Posterior vena cava (tissue), 2 donors: ENCODE results near the gene AGBL1. TPM values are rescaled to one million over a fixed set of nuclear protein-coding genes. Genes with fewer than 3 reads are reported as not detected.
"Not testable (repeated sequence)": the region's sequence is repeated elsewhere in the genome, so short reads cannot be mapped to it uniquely, and the experiment has no call there.

ENCODE experiments used
- DNase-seq: peaks from one replicate; pipeline ENCODE4 v3.0.0-alpha.2; 2020; ENCODE audit warnings: low spot score
- intact Hi-C, 2 donors: fragments of 100-400 bp; cut with DNase I; formaldehyde crosslinking; loops; one replicate each; pipeline versions ENCODE4 v1.14.1 to v1.14.2; 2022 to 2023
- total RNA-seq, 2 donors: library from RNA; stranded (reverse); fragmentation: NEBNext Ultra II Directional; extraction: Animal tissue kit (Norgen Biotek cat#: 25700); gene quantifications; one replicate each; pipeline ENCODE4 v1.2.1, GENCODE V29; 2021
- donor health status: DM: yes; HTN: yes; CAD: no.
- donor health status: DM: yes; HTN: yes; CAD: no.

Gene AGBL1
- total RNA-seq, 2 donors from 2014 or later = not detected

DNA sequence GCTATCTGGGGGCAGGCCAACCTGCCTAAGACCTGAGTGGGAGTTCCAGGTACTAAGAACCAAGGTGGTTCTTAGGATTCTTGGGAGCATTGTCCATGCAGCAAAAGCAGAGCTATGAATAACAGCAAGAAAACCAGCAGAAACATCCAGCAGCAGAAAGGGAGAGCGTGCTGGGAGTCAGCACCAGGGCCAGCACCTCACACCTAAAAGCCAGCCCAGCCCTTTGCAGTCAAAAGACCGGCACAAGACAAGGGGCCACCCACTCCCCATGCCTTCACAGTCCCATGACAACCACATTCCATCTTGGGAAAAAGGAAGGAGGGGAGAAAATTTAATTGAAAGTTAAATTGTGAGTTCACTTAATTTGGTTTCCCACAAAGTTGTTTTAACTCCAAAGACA lies 364.9 kb downstream of the AGBL1 start:
- intact Hi-C loops = no loop called here

DNA sequence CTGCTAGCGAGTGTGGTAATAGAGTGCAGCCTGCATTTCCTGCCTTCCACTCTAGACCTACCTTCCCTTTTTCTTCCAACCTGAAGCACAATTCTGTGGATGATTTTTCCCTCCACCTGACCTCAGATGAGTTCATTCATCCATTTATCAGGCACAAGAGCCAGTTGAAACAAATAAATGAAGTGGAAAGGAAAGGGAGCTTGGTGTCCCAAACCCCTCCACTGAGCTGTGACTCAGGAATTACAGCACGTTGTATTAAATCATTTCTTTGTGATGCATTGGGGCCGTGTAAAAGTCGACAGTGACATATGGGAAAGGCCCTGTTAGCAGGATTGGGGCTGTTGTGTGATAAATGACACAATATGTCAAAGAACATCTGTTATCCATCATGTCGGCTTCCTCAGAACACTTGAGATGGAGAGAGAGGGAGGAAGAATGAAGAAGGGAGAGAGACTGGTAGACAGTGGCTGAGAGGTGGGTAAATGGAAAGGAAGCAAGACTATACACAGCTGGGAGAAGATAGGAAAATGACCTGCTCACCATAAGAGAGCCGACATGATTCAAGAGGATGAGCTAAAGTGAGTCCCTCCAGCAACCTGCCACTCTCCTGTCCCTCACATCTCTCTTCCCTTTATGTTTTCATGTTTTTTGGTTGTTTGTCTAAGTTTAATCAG lies 366.0 kb downstream of the AGBL1 start:
- DNase-seq = no peak
- intact Hi-C loops = no loop called here

More for the DNA sequence above, 364.9 kb downstream of the AGBL1 start:
- no peak for DNase-seq

DNA sequence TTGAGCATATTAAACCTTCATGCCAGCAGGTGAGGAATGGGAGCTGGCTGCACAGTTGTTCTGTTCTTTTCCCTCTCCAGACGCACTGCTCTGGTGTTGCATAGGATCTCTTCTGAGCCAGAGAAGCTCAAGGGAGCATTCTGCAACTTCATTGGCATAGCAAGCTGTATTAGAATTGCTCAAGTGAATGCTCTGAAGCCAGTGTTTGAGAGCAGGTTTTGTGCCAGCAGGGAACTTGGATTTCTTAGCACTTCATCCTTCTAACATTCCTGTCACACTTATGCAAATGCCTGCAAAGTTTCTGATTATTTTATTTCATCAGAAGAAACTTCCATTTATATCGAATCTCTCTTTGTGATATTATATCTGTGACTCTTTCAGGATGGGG lies 366.6 kb downstream of the AGBL1 start:
- intact Hi-C loops = no loop called here
- no peak for DNase-seq

DNA sequence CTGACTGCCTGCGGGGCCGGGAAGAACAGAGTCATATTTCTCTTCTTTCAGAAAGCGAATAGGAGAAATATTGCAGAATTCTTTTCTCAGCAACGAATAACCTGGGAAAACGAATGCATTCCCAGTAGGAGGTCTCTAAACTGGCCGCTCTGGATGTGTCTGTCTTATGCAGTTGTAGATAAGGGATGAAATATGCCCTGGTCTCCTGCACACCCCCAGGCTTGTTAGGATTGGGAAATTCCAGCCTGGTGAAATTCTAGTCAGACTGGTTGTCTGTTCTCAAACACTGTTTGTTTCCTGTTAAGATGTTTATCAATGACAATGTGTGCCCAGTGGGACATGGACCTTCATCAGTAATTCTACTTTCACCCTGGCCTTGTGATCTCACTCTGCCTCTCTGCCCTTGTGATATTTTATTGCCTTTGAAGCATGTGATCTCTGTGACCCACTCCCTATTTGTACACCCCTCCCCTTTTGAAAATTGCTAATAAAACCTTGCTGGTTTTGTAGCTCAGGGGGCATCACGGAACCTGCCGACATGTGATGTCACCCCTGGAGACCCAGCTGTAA lies 385.9 kb downstream of the AGBL1 start:
- not testable (repeated sequence) for DNase-seq
- intact Hi-C loops = loop anchor here in 1 of 2 donors (1.0 kb wide), 1 partner anchor 15 kb away; no protein-coding TSS in a partner anchor

DNA sequence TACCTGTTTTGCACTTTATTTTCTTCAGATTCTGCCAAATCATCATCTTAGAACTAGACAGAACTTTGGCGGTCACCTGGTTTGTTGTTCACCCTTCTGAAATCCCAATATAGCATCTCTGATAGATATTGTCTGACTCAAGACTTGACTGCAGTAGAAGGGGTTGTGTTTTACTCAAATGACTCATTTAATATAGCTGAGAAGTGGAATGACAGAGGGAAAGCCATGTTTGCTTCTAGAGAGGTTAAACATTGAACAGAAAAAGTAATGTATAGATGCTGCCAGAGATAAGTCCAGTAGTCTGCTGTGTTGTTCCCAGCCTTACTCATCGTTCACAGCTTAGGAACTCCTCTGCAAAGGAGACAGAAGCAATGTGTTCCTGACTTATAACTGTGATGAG lies 402.0 kb downstream of the AGBL1 start:
- intact Hi-C loops = no loop called here
- DNase-seq = no peak

DNA sequence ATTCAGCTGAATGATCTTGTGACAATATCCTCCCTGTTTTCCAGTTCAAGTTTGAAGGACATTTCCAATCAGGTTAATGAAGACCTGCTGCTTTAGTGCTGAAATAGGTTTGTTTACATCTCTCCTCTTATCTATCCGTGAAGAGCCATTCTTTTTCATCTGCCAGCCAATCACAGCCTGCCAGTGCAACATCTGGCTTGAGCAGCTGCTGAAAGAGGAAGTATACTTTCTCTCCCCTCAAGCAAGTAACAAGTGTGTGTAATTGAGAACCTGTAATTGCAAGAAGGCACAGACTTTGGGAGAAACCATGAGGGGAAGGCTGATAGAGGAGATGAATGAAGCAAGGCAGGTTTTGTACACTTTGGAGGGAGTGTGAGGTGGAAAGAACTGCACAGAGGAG lies 404.3 kb downstream of the AGBL1 start:
- intact Hi-C loops = no loop called here
- DNase-seq = no peak

DNA sequence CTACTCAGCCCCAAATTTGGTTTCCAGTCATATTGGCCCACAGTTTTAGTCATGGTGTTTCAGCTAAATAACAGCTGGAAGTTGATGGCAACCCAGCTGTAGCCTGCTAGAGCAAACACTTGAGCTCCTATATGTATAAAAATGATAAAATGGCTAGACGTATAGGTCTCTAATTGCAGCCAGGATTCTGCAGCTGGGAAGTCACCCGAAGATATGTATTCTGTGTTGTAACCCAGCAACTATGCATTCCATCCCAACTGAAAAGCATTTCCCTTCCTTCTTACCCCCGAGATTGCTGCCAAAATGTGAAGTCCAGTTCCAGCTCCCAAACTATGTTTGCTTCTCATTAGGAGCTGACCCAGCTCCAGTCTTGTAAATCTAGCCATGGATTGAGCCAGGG lies 408.4 kb downstream of the AGBL1 start:
- DNase-seq = no peak
- intact Hi-C loops = no loop called here

DNA sequence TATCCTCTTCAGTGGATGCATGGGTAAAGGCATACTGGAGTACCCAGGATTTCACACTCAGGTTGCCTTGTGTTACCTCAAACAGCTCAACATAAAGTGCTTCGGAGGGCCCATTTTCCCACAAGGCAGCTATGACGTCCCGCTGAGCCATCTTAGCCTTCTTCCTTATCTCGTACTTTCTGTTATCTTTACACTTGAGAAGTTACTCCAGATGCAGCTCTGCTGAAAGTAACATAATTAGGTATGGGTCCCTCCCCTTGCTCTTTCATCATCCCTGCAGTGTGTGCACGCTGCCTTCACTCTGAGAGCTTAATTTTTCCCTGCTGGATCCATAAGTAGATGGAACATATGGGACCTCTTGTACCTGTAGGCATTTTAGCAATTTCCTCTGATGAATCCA lies 410.3 kb downstream of the AGBL1 start:
- intact Hi-C loops = no loop called here
- no peak for DNase-seq

DNA sequence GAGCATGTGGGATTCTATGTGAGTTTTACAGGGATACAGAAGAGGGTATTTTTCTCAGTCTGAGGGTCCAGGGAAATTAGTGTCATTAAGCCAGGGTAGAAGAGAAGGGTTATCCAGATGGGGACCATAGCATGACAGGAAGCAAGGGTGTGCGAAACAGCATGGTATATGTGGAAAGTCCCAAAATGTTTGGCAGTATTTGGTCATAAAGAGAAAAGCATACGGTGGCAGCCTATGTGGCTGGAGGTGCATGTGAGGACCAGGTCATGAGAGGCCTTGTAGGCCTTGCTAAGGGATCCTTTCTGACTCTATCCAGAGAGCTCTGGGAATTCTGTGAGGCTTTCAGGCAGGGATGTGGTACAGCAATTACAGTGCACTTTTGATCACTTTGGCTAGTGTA lies 411.4 kb downstream of the AGBL1 start:
- intact Hi-C loops = no loop called here
- no peak for DNase-seq

DNA sequence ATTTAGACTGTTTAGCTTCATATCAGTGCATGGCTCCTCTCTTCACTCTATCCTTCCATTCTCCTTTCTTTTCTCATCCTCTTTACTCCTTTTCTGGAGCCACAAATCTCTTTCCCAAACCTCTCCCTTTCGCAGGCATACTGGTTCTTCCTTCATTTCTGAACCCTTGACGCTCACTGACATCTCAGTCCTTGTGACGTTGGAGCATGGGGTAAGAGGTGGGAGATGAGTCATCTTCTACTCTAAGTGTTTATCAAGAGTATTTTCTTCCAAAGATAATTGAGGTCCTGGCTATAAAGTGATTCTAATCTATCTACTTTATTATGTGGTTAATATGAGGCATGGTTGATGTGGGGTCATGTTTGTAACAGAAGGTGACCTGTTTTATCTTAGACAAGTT lies 414.2 kb downstream of the AGBL1 start:
- intact Hi-C loops = no loop called here
- DNase-seq = no peak

DNA sequence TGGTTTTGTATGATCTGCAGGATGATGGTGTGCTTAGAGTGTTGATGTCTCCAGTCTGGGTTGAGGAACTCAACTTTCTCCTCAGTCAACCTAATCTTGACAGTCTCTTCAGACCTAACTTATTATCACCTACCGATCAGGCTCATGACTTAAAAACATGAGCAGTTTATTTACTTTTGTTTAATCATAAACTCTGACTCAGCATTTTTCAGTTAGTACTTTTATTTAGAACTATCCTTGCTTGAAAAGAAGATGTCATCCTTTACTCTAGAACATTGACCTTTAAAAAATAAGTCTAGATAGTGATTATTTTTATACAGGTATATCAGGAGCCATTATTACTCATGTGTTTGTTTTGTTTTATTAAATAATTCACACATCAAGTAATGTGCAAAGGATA lies 414.8 kb downstream of the AGBL1 start:
- intact Hi-C loops = no loop called here
- DNase-seq = no peak

DNA sequence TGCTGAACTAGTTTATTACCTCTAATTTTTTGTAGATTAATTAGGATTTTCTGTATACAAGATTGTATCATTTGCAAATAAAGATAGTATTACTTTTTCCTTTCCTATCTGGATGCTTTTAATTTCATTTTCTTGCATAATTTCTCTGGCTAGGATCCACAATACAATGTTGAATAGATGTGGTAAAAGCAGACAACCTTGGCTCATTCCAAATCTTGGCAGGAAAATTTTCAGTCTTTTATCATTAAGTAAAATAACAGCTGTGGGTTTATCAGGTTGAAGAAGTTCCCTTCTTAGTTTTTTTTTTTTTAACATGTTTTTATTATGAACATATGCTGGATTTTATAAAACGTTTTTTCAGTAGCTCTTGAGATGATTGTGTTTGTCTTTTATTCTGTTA lies 422.6 kb downstream of the AGBL1 start:
- no peak for DNase-seq
- intact Hi-C loops = no loop called here

DNA sequence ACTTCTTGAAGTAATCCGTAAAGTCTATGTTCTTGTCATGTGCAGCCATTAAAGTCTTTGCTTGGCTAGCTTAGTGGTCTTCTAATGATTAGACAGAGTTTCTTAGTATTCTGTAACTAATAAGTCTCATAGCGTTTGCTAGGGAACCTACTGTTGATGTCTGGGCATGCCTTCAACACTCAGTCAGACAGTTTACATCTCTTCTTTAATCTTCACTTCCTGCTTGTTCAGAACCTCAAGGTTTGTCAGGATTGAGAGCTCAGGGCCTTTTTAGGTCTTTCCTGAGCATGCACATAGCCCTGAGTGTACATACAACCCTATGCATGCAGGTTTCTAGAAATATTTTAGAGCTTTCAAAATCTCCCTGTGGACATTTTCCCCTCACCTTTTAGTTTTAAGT lies 426.3 kb downstream of the AGBL1 start:
- DNase-seq = no peak
- intact Hi-C loops = no loop called here

DNA sequence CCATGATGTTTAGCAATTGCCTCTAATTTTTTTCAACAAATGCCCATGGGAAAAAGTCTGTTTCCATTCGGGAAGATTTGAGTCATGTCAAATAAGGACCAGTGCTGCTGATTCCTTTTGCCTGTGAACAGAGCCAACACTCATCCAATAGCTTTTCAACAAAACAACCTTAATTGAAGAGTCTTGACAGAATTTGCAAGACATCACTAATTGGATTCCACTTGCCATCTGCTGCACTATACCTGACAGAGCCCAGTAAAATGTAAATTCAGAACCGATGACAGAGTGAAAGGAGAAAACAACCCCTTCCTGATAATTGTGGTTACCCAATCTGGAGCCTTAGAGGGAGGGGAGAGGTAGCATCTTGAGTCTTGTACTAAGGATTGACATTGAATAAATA lies 426.7 kb downstream of the AGBL1 start:
- DNase-seq = no peak
- intact Hi-C loops = no loop called here

DNA sequence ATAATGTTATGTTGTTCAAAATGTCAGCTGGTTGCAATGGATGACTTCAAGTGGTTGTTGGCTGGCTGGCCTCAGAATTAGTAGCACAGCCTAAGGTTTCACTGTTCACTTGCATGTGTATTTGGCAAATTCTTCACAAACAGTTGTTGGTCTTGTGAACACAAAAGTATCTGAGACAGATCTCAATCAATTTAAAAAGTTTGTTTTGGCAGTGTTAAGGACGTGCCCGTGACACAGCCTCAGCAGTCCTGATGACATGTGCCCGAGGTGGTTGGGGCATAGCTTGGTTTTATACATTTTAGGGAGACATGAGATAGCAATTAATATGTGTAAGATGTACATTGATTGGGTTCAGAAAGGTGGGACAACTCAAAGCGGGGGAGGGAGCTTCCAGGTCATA lies 436.0 kb downstream of the AGBL1 start:
- intact Hi-C loops = no loop called here

DNA sequence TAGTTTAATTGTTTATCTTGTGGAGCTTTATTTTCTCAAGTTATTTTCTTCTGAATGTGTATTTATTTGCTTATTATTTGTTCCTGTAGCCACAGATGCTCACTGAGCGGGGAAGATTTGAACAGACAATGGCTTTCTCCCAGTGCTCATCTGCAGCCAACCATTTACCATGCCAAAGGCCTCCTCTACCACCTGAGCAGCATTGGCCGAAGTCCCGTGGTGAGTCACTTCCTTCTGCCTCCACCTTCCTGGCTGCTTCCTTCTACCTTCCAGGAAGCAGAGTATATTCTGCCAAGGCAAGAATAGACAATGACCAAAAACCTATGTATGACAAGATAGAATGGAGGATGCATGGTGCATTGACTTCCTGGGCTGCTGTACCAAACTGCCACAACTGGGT lies 443.1 kb downstream of the AGBL1 start:
- intact Hi-C loops = no loop called here
- no peak for DNase-seq

More for the DNA sequence above, 436.0 kb downstream of the AGBL1 start:
- no peak for DNase-seq

DNA sequence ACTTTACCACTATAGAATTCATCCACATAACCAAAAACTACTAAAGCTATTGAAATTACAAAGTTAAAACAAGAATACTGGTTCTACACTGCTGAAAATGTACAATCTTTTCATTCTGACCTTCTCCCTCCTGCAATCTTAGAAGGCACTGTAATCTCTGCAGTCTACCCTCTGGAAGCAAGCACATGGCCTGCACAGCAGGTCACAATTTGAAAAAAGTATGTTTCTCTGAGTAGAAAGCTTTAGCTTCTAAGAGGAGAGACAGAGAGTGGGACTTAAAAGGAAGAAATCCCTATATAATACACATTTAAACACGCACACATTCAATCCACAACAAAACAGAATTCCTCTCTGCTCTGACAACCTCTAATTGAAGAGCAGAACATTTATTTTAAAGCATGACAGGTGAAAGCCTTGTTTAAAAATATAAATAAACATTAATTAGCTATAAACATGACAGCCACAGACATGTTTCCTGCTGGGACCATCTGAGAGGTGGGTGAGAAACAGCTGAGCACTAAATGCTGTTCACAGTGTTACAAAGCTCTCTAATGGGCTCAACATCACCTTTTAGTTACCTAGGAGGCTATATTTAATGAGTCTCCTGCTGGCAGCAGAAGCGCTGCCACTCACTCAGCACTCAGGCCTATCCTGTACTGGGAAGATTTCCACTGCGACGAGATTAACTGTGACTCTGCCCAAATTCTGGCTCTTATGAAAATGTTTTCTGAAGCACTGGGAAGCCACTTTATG lies 447.4 kb downstream of the AGBL1 start:
- no peak for DNase-seq
- intact Hi-C loops = no loop called here

DNA sequence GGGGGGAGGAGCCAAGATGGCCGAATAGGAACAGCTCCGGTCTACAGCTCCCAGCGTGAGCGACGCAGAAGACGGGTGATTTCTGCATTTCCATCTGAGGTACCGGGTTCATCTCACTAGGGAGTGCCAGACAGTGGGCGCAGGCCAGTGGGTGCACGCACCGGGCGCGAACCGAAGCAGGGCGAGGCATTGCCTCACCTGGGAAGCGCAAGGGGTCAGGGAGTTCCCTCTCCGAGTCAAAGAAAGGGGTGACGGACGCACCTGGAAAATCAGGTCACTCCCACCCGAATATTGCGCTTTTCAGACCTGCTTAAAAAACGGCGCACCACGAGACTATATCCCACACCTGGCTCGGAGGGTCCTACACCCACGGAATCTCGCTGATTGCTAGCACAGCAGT lies 448.4 kb downstream of the AGBL1 start:
- DNase-seq, intact Hi-C loops: not testable (repeated sequence)

DNA sequence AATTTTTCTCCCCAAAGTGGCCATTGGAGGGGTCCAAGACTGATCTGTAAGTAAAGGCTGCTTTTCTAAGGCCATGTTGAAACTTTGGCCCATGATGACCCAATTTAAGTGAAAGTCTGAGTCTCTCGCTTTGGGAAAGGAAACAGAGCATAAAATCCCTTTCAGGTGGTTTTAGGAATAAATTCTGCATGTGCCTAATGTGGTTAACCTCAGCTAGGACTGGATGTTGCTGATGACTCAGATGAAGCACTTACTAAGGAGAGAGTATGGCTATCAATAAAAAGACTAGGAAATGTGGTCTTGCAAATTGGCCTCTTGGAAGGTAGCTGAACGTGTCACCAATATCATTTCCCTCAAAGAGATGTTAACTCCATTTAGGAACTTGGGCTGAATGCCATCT lies 458.5 kb downstream of the AGBL1 start:
- DNase-seq = no peak

DNA sequence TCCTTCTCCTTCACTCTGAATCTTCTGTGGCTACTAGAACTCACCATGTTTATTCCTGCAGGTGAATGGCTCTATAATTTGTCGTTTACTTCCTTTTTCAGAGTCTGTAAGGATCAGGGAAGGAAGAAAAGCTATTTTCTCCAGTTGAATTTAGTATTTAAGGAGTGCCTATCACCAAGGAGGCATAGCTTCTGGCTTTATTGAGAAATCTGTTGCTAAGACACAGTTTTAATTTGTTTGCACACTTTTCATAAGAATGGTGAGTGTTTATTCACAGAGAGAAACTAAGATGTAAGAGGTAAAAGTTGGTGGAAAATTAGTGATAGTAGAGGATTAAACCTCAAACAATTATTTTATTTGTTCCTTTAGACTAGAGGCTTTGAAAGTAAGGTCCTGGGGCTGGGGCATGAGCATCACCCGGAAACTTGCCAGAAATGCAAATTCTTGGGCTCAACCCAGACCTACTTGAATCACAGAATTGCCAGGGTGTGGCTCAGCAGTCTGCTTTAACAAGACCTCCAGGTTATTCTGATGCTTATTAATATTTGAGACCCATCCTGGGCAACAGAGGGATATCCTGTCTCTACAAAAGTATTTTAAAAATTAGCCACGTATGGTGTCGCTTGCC lies 461.3 kb downstream of the AGBL1 start:
- DNase-seq = no peak
- intact Hi-C loops = no loop called here

More for the DNA sequence above, 458.5 kb downstream of the AGBL1 start:
- intact Hi-C loops = no loop called here
